GDM1 (cell line): ENCODE results near the gene NT5C1A.

ENCODE experiments used
- DNase-seq: peaks from one replicate; lab custom pipeline; 2025; lab: John Stamatoyannopoulos, UW

Gene NT5C1A

GRCh38 chr1:39637361-39637760, 34.5 kb downstream of the NT5C1A start:
- DNase-seq = no peak

GRCh38 chr1:39635871-39636210, 36.1 kb downstream of the NT5C1A start:
- DNase-seq = no peak

- DNase-seq = no peak
Observed at GRCh38 chr1:39635205-39635870, 36.6 kb downstream of the NT5C1A start.

GRCh38 chr1:39633422-39633821, 38.5 kb downstream of the NT5C1A start:
- DNase-seq = no peak

GRCh38 chr1:39632682-39633417, 39.1 kb downstream of the NT5C1A start:
- no peak for DNase-seq

GRCh38 chr1:39632323-39632681, 39.6 kb downstream of the NT5C1A start:
- no peak for DNase-seq

GRCh38 chr1:39631361-39632322, 40.3 kb downstream of the NT5C1A start:
- DNase-seq = no peak

GRCh38 chr1:39628807-39629350, 43.0 kb downstream of the NT5C1A start:
- no peak for DNase-seq

- DNase-seq = no peak
Observed at GRCh38 chr1:39626646-39627045, 45.3 kb downstream of the NT5C1A start.

GRCh38 chr1:39625462-39626273, 46.2 kb downstream of the NT5C1A start:
- no peak for DNase-seq

- no peak for DNase-seq
Observed at GRCh38 chr1:39625009-39625408, 46.9 kb downstream of the NT5C1A start.

- DNase-seq = no peak
Observed at GRCh38 chr1:39623053-39623452, 48.9 kb downstream of the NT5C1A start.

GRCh38 chr1:39622427-39622826, 49.5 kb downstream of the NT5C1A start:
- DNase-seq = no peak

GRCh38 chr1:39620659-39621165, 51.2 kb downstream of the NT5C1A start:
- no peak for DNase-seq

GRCh38 chr1:39617488-39618049, 54.3 kb downstream of the NT5C1A start:
- DNase-seq = no peak

GRCh38 chr1:39615086-39615673, 56.7 kb downstream of the NT5C1A start:
- no peak for DNase-seq

- no peak for DNase-seq
Observed at GRCh38 chr1:39614488-39614887, 57.4 kb downstream of the NT5C1A start.

GRCh38 chr1:39613250-39613649, 58.7 kb downstream of the NT5C1A start:
- no peak for DNase-seq

GRCh38 chr1:39609618-39610331, 62.1 kb downstream of the NT5C1A start:
- DNase-seq = no peak
